PC-3 (cell line): ENCODE measurements around the gene USH2A. TPM values are rescaled to one million over a fixed set of nuclear protein-coding genes. Genes with fewer than 3 reads are reported as not detected.
A peak's percentile ranks its signal among the peaks of the same experiment; 100 is the strongest.

ENCODE experiments used
- ATAC-seq: fragments of 200-7000 bp; cut with Tn5 transposase; 2 replicates; pipeline ENCODE4 v1.9.1; 2020; ENCODE audit warnings: mild to moderate bottlenecking, moderate library complexity
- BruUV-seq: library from RNA; stranded (reverse); fragments of 400-500 nt; replicated peaks from 2 replicates; lab custom pipeline; 2021; lab: Mats Ljungman, UMichigan
- CTCF ChIA-PET: fragments of 300-600 bp; sonication (Branson Sonifier 250); formaldehyde crosslinking; loops from one replicate; lab custom pipeline; 2022; ENCODE audit warnings: antibody characterized with exemption; lab: Charles Lee
- POLR2A ChIA-PET: fragments of 300-600 bp; sonication (Branson Sonifier 250); formaldehyde crosslinking; loops from one replicate; lab custom pipeline; 2022; ENCODE audit warnings: antibody characterized with exemption; ENCODE audit not compliant: unreplicated experiment; lab: Charles Lee
- DNase-seq: peaks from one replicate; pipeline ENCODE4 v3.0.0-alpha.2; 2015
- H2AFZ ChIP-seq: fragments of 300-600 bp; sonication (generic); 2 replicates; pipeline ENCODE4 v1.6.0; 2016; ENCODE audit warnings: antibody characterized with exemption, low read length
- H3F3A ChIP-seq: fragments of 300-600 bp; sonication (generic); one replicate; pipeline ENCODE4 v1.6.0; 2017; ENCODE audit warnings: antibody characterized with exemption, low read length, control low read depth, mild to moderate bottlenecking; ENCODE audit not compliant: unreplicated experiment
- H3K27ac ChIP-seq: fragments of 300-600 bp; sonication (generic); 2 replicates; pipeline ENCODE4 v1.5.1; 2016; ENCODE audit warnings: mild to moderate bottlenecking, low read length
- H3K27me3 ChIP-seq: fragments of 300-600 bp; sonication (generic); 2 replicates; pipeline ENCODE4 v1.6.1; 2016; ENCODE audit warnings: low read length, mixed read lengths
- H3K36me3 ChIP-seq: fragments of 300-600 bp; sonication (generic); 2 replicates; pipeline ENCODE4 v1.6.1; 2016; ENCODE audit warnings: low read depth, mixed run types, low read length, mixed read lengths
- H3K4me1 ChIP-seq: fragments of 300-600 bp; sonication (generic); 2 replicates; pipeline ENCODE4 v1.5.1; 2016; ENCODE audit warnings: low read length; ENCODE audit not compliant: insufficient read depth
- H3K4me2 ChIP-seq: fragments of 300-600 bp; sonication (generic); 2 replicates; pipeline ENCODE4 v1.6.0; 2016; ENCODE audit warnings: low read length
- H3K4me3 ChIP-seq: fragments of 300-600 bp; sonication (generic); 2 replicates; pipeline ENCODE4 v1.5.1; 2016; ENCODE audit warnings: mild to moderate bottlenecking, low read length, mixed read lengths
- H3K79me2 ChIP-seq: fragments of 300-600 bp; sonication (generic); 2 replicates; pipeline ENCODE4 v1.6.1; 2017; ENCODE audit warnings: low read length, mixed read lengths
- H3K9ac ChIP-seq: fragments of 300-600 bp; sonication (generic); 2 replicates; pipeline ENCODE4 v1.6.0; 2016; ENCODE audit warnings: mild to moderate bottlenecking, low read length
- H3K9me2 ChIP-seq: fragments of 300-600 bp; sonication (generic); replicated peaks from 2 replicates; pipeline ENCODE4 v1.6.1; 2016; ENCODE audit warnings: mixed run types, low read length, mixed read lengths
- H3K9me3 ChIP-seq: fragments of 300-600 bp; sonication (generic); 2 replicates; pipeline ENCODE4 v1.6.1; 2016; ENCODE audit warnings: low read length, mixed read lengths
- H4K20me1 ChIP-seq: fragments of 300-600 bp; sonication (generic); 2 replicates; pipeline ENCODE4 v1.6.1; 2016; ENCODE audit warnings: low read length, mixed read lengths
- EZH2 ChIP-seq: fragments of 300-600 bp; sonication (generic); IDR thresholded peaks from one replicate; pipeline ENCODE4 v1.6.1; 2017; ENCODE audit warnings: antibody characterized with exemption, mild to moderate bottlenecking, low read length; ENCODE audit not compliant: unreplicated experiment
- EZH2phosphoT487 ChIP-seq: fragments of 300-600 bp; sonication (generic); IDR thresholded peaks from 2 replicates; pipeline ENCODE4 v1.6.1; 2018; ENCODE audit warnings: mild to moderate bottlenecking, antibody characterized with exemption, low read length, borderline replicate concordance
- intact Hi-C: fragments of 100-400 bp; cut with micrococcal nuclease; formaldehyde crosslinking; loops from 2 replicates; pipeline ENCODE4 v1.9.0; 2023
- total RNA-seq: library from RNA; depleted of rRNA; stranded (reverse); fragments of >200 nt; gene quantifications from 2 replicates; pipeline ENCODE4 v1.2.3, GENCODE V29; 2014
- TF ChIP-seq, protein P1 (sequence below): fragments of 300-600 bp; sonication (generic); conservative IDR thresholded peaks from 2 replicates; pipeline ENCODE4 v1.5.1; 2017; ENCODE audit warnings: antibody characterized with exemption, low read depth, mild to moderate bottlenecking, low read length

USH2A gene
- total RNA-seq, 1 experiment from 2014 or later, result not detected

DNA sequence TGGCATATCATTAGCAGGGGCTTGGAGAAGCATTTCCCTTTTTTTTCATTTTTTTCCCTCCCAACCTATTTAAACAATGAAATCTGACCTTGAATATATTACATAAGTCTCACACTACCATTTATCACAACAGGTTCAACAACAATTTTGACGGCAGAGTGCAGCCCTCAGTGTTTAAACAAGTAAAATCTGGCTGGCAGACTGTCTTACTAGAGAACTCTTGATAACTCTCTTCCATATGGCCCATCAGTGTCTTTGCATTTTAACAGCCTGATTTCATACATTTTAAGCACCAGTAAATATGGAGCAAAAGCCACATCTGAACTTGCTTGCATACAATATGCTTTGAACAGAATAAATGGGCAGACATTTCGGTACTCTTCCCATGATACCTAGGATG lies 643.1 kb downstream of the USH2A start:
- intact Hi-C loops, result no loop called here
- Histone ChIP-seq H3K27ac (no peak overlapping the region), H3K4me3 (no peak overlapping the region), H3K36me3 (no peaks in the 10 kb centered on the region), H3K4me1 (no peaks in the 10 kb centered on the region), H3K9me2 (no peaks in the 10 kb centered on the region), H3K4me2 (no peak overlapping the region), H3K9me3 (no peaks in the 10 kb centered on the region), H3K27me3 (peaks cover 26% of the 10 kb centered on the region), H4K20me1 (no peaks in the 10 kb centered on the region), H3K9ac (no peak overlapping the region), H2AFZ (no peak overlapping the region), H3K79me2 (no peaks in the 10 kb centered on the region), H3F3A (no peaks in the 10 kb centered on the region)
- ChIA-PET POLR2A (no interaction called here), CTCF (no interaction called here)
- TF ChIP-seq EZH2 (no peak), EZH2phosphoT487 (no peak)
- TF ChIP-seq, protein P1, sequence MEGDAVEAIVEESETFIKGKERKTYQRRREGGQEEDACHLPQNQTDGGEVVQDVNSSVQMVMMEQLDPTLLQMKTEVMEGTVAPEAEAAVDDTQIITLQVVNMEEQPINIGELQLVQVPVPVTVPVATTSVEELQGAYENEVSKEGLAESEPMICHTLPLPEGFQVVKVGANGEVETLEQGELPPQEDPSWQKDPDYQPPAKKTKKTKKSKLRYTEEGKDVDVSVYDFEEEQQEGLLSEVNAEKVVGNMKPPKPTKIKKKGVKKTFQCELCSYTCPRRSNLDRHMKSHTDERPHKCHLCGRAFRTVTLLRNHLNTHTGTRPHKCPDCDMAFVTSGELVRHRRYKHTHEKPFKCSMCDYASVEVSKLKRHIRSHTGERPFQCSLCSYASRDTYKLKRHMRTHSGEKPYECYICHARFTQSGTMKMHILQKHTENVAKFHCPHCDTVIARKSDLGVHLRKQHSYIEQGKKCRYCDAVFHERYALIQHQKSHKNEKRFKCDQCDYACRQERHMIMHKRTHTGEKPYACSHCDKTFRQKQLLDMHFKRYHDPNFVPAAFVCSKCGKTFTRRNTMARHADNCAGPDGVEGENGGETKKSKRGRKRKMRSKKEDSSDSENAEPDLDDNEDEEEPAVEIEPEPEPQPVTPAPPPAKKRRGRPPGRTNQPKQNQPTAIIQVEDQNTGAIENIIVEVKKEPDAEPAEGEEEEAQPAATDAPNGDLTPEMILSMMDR, result no peak
- no TSS peak for BruUV-seq
- ATAC-seq (no peak), DNase-seq (no peak)

DNA sequence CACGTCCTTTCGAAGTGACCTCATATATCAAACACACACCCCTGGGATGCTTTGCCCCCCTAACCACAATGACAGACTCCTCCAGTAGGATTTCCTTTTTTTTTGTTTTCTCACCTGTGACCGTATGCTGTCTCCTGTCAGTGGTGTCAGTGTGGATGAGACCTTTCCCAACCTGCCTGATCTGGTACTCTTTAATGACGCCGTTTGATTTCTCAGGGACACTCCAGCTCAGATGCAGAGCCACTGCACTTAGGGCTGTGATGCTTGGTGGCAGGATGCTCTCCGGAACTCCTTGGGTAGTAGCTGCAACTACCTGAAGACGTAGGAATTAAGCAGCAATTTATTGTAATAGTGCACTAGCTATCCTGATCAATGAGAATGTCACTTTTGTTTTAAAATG lies 643.5 kb downstream of the USH2A start:
- Histone ChIP-seq H3K4me3 (no peak overlapping the region), H3K9ac (no peak overlapping the region), H3K27ac (no peak overlapping the region), H3K9me3 (no peaks in the 10 kb centered on the region), H3K36me3 (no peaks in the 10 kb centered on the region), H3K9me2 (no peaks in the 10 kb centered on the region), H3F3A (no peaks in the 10 kb centered on the region), H4K20me1 (no peaks in the 10 kb centered on the region), H3K27me3 (peaks cover 26% of the 10 kb centered on the region), H3K79me2 (no peaks in the 10 kb centered on the region), H3K4me1 (no peaks in the 10 kb centered on the region), H2AFZ (no peak overlapping the region), H3K4me2 (no peak overlapping the region)
- no peak for ATAC-seq
- no peak for DNase-seq
- no TSS peak for BruUV-seq
- intact Hi-C loops, result no loop called here
- POLR2A ChIA-PET, result no interaction called here
- CTCF ChIA-PET, result no interaction called here
- TF ChIP-seq, protein P1, result no peak
- TF ChIP-seq EZH2phosphoT487 (no peak), EZH2 (no peak)

DNA sequence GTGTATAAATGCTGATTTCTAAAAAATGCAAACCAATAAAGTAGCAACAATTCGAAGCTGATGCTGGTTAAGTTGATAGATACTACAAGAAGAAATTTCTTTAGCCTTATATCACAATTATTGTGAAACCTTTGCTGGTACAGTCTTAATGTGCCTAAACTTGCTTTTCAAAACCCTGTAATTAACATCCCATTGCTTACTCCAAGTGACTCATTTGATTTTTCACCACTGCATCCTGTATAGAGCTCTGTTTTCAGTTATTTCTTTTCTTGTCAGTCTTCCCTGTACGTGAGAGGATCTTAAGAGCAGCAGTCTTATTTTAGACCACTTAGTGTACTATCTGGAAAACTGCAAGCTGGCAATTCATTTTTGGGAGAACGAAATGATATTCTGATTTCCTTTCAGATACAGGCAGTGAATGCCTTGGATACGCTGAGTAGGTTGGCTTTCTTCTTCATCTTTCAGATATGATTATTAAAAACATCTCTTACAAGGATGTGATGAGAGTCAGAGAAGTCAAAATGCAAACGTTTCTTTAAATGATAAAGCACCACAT lies 645.8 kb downstream of the USH2A start:
- no peak for DNase-seq
- no peaks in the 10 kb centered on the region for H3K79me2 ChIP-seq
- H3K4me3 ChIP-seq, result no peak overlapping the region
- no peaks in the 10 kb centered on the region for H3F3A ChIP-seq
- H3K9ac ChIP-seq, result no peak overlapping the region
- ChIA-PET POLR2A (no interaction called here), CTCF (no interaction called here)
- intact Hi-C loops, result no loop called here
- no peaks in the 10 kb centered on the region for H4K20me1 ChIP-seq
- ATAC-seq, result 0 out of 2 replicates have a peak, but pooled peaks have one; percentile 15
- TF ChIP-seq, protein P1, result no peak
- TF ChIP-seq EZH2phosphoT487 (no peak), EZH2 (no peak)
- H3K27ac ChIP-seq, result no peak overlapping the region
- H3K9me3 ChIP-seq, result no peaks in the 10 kb centered on the region
- BruUV-seq, result no TSS peak
- H3K9me2 ChIP-seq, result no peaks in the 10 kb centered on the region
- H3K4me2 ChIP-seq, result no peak overlapping the region
- H2AFZ ChIP-seq, result no peak overlapping the region
- no peaks in the 10 kb centered on the region for H3K4me1 ChIP-seq
- H3K27me3 ChIP-seq, result peaks cover 23% of the 10 kb centered on the region
- H3K36me3 ChIP-seq, result no peaks in the 10 kb centered on the region
